Ishikawa (cell line): ENCODE measurements around the gene TSPAN14.

ENCODE experiments used
- CEBPB ChIP-seq: IDR thresholded peaks from 2 replicates; pipeline ENCODE4 v1.6.1; 2012
- CREB1 ChIP-seq: IDR thresholded peaks from 2 replicates; pipeline ENCODE4 v1.6.1; 2012; ENCODE audit warnings: low read depth
- EGR1 ChIP-seq: IDR thresholded peaks from 2 replicates; pipeline ENCODE4 v1.6.1; 2012
- EP300 ChIP-seq: IDR thresholded peaks from 2 replicates; pipeline ENCODE4 v1.6.1; 2012; ENCODE audit warnings: borderline replicate concordance
- FOXM1 ChIP-seq: IDR thresholded peaks from 2 replicates; pipeline ENCODE4 v1.6.1; 2012; ENCODE audit warnings: low read depth, borderline replicate concordance
- NFIC ChIP-seq: IDR thresholded peaks from 2 replicates; pipeline ENCODE4 v1.6.1; 2012
- RAD21 ChIP-seq: IDR thresholded peaks from 2 replicates; pipeline ENCODE4 v1.6.1; 2012; ENCODE audit warnings: low read depth
- TAF1 ChIP-seq: IDR thresholded peaks from 2 replicates; pipeline ENCODE4 v1.6.1; 2012; ENCODE audit warnings: low read depth, mild to moderate bottlenecking
- TCF12 ChIP-seq: IDR thresholded peaks from 2 replicates; pipeline ENCODE4 v1.6.1; 2012; ENCODE audit warnings: low read depth
- TEAD4 ChIP-seq: IDR thresholded peaks from 2 replicates; pipeline ENCODE4 v1.6.1; 2012
- YY1 ChIP-seq: IDR thresholded peaks from 2 replicates; pipeline ENCODE4 v1.6.1; 2012; ENCODE audit warnings: low read depth
- ZBTB7A ChIP-seq: IDR thresholded peaks from 2 replicates; pipeline ENCODE4 v1.6.1; 2012; ENCODE audit warnings: low read depth
- TF ChIP-seq, protein P1 (sequence below): IDR thresholded peaks from 2 replicates; pipeline ENCODE4 v1.6.1; 2012
- TF ChIP-seq, protein P2 (sequence below): IDR thresholded peaks from 2 replicates; pipeline ENCODE4 v1.6.1; 2012
- TF ChIP-seq, protein P3 (sequence below): IDR thresholded peaks from 2 replicates; pipeline ENCODE4 v1.6.1; 2012; ENCODE audit warnings: low read depth, mild to moderate bottlenecking

Gene TSPAN14, protein sequence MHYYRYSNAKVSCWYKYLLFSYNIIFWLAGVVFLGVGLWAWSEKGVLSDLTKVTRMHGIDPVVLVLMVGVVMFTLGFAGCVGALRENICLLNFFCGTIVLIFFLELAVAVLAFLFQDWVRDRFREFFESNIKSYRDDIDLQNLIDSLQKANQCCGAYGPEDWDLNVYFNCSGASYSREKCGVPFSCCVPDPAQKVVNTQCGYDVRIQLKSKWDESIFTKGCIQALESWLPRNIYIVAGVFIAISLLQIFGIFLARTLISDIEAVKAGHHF

DNA sequence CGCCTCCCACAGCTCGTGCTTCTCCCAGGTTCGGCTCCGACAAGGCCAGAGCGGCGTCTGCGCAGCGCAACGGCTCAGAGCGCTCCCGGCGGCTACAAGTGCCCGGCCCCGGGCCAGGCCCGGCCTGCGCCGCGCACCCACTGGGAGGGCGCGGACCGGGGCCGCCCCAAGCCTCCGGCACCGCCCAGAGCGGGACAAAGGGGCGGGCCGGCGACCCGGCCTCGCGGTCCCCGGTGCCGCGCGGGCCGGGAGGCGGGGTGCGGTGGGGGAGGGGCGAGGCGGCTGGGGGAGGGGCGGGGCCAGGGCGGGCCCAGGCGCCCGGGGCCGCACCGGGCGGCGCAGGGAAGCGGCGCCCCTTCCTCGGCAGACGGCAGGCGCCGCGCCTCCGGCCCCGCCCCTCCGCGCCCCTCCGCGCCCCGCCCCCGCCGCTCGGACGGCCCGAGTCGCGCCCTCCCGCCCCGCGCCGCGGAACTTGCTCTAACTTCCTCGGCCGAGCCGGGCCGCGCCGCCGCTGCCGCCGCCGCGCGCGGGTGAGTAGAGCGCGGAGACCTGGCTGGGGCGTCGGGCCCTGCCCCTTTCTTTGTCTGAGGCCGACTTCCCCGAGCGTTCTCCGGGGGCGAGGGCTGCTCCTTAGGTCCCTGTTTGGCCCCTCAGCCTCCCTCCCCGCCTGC, at the start of gene TSPAN14:
Gene TSPAN14 (plus strand): TSS at position 469 of the 671 bp plus-strand sequence. CDS start 34,924 bp downstream, outside the sequence.
- TF ChIP-seq TCF12 = no peak
- no peak for TF ChIP-seq CEBPB
- peak; percentile 5; the same call in 1 of the 2 replicates for TF ChIP-seq YY1
- TF ChIP-seq EGR1 = no peak
- no peak; the same call in 1 of the 2 replicates for TF ChIP-seq TAF1
- no peak for TF ChIP-seq NFIC
- TF ChIP-seq, protein P1, sequence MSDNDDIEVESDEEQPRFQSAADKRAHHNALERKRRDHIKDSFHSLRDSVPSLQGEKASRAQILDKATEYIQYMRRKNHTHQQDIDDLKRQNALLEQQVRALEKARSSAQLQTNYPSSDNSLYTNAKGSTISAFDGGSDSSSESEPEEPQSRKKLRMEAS = peak; percentile 93; the same call in 1 of the 2 replicates

DNA sequence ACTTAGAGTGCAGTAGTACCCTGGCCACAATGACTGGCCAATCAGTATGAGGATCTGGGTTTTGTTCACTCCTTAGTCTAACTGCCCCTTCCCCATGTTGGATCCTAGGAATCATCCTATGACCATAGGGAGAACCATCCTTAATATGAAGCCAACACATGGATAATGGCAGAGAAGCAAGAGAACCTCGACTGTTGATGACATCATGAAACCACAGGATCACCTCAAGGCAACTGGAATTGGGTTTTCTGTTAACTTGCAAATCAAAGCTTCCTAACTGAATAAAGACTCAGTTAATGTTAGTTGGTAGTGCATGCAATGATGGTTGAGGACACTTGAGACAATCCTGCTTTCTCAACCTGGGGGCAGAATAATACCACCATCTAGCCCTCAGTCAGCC, 49.1 kb upstream of the TSPAN14 start:
- TF ChIP-seq NFIC (no peak), TCF12 (no peak), TAF1 (no peak), RAD21 (no peak), CREB1 (no peak), EGR1 (no peak), CEBPB (no peak), EP300 (no peak), YY1 (no peak)
- TF ChIP-seq, protein P2, sequence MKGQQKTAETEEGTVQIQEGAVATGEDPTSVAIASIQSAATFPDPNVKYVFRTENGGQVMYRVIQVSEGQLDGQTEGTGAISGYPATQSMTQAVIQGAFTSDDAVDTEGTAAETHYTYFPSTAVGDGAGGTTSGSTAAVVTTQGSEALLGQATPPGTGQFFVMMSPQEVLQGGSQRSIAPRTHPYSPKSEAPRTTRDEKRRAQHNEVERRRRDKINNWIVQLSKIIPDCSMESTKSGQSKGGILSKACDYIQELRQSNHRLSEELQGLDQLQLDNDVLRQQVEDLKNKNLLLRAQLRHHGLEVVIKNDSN = no peak
- TF ChIP-seq, protein P1 = no peak
- TF ChIP-seq, protein P3, sequence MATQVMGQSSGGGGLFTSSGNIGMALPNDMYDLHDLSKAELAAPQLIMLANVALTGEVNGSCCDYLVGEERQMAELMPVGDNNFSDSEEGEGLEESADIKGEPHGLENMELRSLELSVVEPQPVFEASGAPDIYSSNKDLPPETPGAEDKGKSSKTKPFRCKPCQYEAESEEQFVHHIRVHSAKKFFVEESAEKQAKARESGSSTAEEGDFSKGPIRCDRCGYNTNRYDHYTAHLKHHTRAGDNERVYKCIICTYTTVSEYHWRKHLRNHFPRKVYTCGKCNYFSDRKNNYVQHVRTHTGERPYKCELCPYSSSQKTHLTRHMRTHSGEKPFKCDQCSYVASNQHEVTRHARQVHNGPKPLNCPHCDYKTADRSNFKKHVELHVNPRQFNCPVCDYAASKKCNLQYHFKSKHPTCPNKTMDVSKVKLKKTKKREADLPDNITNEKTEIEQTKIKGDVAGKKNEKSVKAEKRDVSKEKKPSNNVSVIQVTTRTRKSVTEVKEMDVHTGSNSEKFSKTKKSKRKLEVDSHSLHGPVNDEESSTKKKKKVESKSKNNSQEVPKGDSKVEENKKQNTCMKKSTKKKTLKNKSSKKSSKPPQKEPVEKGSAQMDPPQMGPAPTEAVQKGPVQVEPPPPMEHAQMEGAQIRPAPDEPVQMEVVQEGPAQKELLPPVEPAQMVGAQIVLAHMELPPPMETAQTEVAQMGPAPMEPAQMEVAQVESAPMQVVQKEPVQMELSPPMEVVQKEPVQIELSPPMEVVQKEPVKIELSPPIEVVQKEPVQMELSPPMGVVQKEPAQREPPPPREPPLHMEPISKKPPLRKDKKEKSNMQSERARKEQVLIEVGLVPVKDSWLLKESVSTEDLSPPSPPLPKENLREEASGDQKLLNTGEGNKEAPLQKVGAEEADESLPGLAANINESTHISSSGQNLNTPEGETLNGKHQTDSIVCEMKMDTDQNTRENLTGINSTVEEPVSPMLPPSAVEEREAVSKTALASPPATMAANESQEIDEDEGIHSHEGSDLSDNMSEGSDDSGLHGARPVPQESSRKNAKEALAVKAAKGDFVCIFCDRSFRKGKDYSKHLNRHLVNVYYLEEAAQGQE = no peak

DNA sequence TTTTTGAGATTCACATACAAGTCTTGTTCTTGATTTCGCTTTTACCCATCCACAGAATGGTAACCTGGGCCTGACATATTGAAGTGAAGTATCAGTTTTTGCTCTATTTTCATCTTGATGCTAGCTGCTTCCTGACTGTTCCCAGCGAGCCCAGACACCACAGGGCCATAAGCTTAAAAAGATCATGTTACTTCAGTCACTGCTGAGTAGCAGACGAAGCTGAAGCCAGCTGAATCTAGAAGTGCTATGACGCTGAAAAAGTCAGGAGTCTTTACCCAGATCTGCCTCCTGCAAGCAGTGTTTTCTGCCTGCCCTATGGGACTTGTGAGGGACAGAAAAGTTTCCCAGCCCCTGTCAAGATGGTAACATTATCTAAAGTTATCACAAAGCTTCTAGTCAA, 48.5 kb upstream of the TSPAN14 start:
- TF ChIP-seq TCF12 (no peak), EP300 (no peak), TAF1 (no peak), EGR1 (no peak), CREB1 (no peak), CEBPB (no peak), RAD21 (no peak), YY1 (no peak), TEAD4 (no peak), ZBTB7A (no peak), FOXM1 (no peak)
- TF ChIP-seq, protein P3 = no peak

DNA sequence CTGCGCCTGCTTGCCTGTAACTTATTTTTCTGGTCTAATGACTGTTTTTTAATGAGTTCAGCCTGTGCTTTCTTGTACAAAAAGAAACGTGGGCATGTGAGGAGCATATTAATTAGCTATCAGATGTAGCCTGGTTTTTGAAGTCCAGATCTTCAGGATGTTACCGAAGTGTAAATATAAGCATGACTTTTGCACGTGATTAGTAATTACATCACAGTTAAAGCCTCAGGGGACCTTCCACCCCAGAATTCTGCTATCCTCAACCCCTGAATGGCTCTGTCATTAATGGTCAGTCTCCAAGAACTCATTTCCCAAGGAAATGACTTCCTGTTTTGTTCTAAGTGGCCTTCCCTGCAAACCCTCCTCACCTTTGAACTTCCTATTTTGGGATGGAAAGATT, 47.9 kb upstream of the TSPAN14 start:
- no peak for TF ChIP-seq RAD21
- TF ChIP-seq EP300 = no peak
- no peak for TF ChIP-seq CREB1
- TF ChIP-seq, protein P2 = no peak
- no peak for TF ChIP-seq TAF1
- TF ChIP-seq EGR1 = no peak

DNA sequence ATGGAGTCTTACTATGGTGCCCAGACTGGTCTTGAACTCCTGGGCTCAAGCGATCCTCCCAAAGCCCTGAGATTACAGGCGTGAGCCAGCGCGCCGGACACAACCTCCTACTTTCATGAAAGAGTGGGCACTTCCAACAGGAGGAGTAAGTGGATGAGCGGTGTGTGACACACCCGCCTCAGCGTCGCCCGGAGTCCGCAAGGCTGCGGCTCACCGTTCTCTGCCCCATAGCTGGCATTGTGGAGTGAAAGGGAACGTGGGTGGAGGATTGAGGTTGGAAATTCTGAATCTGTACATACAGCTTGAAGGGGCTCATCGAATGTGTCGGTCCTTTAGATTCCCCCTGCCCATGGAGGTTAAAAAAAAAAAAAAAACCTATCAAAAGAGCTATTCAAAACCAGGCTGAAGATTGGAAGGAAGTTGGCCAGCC, 46.3 kb upstream of the TSPAN14 start:
- TF ChIP-seq EGR1 (no peak), FOXM1 (no peak), TCF12 (no peak), RAD21 (no peak), TEAD4 (no peak), ZBTB7A (no peak), CREB1 (no peak), TAF1 (no peak), EP300 (no peak), NFIC (no peak), YY1 (no peak), CEBPB (no peak)
- TF ChIP-seq, protein P2 = no peak
- TF ChIP-seq, protein P1 = no peak
- TF ChIP-seq, protein P3 = no peak
